D721Med (cell line): ENCODE data around the gene NPLOC4.

Source experiments
- DNase-seq: peaks from one replicate; pipeline ENCODE4 v3.0.0; 2011; ENCODE audit warnings: low spot score; ENCODE audit not compliant: insufficient read length
- FAIRE-seq: peaks from 2 replicates; lab custom pipeline; 2011; peaks lifted over from hg19 to GRCh38; lab: Jason Lieb, UNC
- CTCF ChIP-seq: IDR thresholded peaks from 2 replicates; pipeline ENCODE4 v1.5.1; 2012; ENCODE audit warnings: mild to moderate bottlenecking, control low read depth; ENCODE audit not compliant: insufficient read depth; ENCODE audit errors: missing control alignments

Gene NPLOC4

DNA sequence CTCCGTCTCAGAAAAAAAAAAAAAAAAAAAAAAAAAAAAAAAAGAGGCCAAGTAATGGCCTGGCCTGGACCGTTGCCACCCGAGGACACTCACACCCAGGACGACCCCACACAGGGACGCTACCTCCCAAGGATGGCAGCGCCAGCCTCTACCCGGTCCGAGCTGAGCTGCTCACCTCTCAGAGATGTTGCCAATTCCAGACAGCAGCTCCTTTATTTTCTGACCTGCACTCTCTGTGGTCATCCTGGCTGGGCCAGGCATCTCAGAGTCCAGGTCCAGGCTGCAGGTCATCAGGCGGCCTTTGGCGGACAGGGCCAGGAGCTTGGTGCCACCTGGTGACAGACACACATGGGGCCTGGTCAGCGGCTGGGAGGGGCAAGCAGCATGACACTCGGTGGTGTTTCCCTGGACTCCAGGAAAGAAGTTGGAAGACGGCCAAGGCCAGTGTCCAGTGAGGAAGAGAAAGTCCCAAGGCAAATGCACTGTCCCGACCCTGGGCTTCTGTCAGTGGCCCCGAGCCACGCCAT is 87.8 kb downstream of the NPLOC4 start:
- no peak for TF ChIP-seq CTCF
- no peak for FAIRE-seq
- no peak for DNase-seq

GRCh38 chr17:81547614-81547982 is 89.3 kb downstream of the NPLOC4 start:
- TF ChIP-seq CTCF, result no peak
- FAIRE-seq, result no peak
- no peak for DNase-seq

DNA sequence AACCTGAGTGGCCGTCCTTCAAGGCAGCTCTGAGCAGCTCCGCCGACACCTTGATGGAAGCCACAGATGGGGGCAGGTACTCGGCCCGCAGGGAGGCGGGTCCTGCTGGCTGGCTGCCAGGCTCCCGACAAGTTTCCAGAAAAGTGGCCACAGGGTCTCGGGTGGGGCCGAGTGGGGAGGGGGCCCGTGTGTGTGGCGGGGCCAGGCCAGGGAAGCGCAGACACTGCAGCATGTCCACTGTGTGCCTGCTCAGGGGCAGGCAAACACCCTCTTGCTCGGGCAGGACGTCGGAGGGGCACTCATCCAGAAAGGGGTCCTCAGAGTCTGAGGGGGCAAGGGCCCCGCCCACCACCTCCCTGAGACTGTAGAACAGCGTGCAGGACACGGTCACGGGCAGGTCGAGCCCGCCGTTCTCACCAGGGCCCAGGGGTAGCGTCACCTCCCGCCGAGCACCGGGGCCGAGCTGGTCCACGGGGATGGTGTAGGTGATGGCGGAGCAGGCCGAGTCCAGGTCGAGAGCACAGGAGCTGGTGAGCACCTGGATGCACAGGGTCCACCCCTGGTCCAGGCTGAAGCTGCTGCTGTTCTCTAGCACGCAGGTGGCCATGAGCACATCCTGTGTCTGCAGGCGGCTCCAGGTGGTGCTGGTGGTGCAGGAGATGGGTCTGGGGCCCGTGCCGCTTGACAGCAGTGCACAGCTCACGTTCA is 89.9 kb downstream of the NPLOC4 start:
- DNase-seq (no peak), FAIRE-seq (no peak)
- TF ChIP-seq CTCF, result no peak

GRCh38 chr17:81545160-81545949 is 91.6 kb downstream of the NPLOC4 start:
- TF ChIP-seq CTCF, result no peak
- FAIRE-seq (no peak), DNase-seq (no peak)

GRCh38 chr17:81544281-81544974 is 92.5 kb downstream of the NPLOC4 start:
- DNase-seq (no peak), FAIRE-seq (no peak)
- TF ChIP-seq CTCF, result no peak

DNA sequence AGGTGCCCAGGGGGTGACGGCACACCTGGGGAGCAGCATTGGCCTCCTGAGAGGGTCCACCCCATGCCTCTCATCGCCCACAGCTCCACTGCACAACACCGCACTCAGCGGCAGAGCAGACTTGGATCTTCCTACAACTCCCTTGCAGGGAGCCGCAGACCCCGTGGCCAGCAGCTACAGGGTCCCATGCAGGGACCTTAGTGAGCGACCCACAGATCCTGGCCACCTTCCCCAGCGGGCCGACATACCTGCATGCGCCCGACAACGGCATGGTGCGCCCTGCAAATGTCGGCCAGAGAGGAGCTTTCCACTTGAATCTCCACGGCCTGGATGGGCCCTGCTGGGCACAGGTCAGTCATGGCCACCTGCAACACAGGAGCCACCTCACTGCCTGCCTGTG is 93.2 kb downstream of the NPLOC4 start:
- DNase-seq (no peak), FAIRE-seq (no peak)
- TF ChIP-seq CTCF, result no peak

DNA sequence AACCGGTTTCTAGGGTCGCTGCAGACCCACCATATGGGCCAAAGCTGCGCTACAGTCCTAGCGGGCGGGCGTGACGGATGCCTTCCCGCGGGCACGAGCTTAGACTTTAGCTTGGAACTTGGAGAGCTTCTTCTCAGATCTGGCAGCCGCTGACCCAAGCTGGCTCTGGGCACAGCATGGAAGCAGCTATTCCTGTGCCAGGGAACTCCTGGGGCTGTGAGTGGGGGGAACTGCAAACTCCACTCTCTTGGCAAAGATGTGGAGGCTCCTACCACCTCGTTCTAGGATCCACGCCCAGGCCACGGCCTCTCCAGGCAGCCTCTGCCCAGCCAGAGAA is 93.6 kb downstream of the NPLOC4 start:
- FAIRE-seq (no peak), DNase-seq (no peak)
- no peak for TF ChIP-seq CTCF
